Measurements from ENCODE around the gene ABCG1.

The ABCG1 gene

DNA sequence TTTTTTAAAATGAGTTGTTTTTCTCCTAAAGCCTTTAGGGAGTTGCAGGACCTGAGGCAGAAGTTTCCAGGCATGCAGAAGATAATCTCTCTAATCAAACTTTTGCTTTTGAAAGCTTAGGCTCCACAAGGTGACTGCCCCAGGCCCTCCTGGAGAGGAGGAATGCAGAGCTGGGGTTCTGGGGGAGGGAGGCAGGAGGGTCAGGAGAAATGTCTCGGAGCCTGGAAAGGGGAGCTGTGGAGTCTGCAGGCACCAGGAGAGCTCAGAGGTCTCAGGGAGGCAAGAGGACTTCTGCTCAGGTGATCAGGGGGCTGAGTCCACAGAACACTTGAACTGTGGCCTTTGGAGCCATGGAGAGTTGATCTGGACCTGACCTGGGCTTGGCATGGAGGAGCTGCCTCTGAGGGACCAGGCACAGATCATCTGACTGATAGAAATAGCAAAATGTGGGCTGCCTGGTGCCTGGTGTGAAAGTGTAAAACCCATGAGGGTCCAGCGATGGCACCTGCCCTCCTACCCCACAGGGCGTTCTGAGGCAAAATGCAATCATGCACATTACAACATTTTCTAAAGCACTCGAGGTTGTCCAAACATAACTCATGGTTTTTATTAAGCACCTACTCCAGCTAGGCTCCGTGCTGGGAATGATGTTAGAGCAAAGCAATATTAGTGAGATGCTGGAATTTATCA lies 10.0 kb upstream of the ABCG1 start:
- Histone ChIP-seq H3K36me3 (ENCODE audit: insufficient read depth, low read length) (no peaks in the 10 kb centered on the region), H3K9ac (ENCODE audit: low read depth, low read length) (no peak overlapping the region), H3K9me3 (replicated peaks; ENCODE audit: low read length) (no peaks in the 10 kb centered on the region), H3K4me2 (ENCODE audit: low read length) (no peak overlapping the region), H3K4me3 (ENCODE audit: low read length) (no peak overlapping the region), H3K27me3 (ENCODE audit: control insufficient read depth, insufficient read depth, low read length) (peaks cover 8% of the 10 kb centered on the region), H3K4me1 (ENCODE audit: control insufficient read depth, insufficient read depth, low read length) (no peaks in the 10 kb centered on the region)

DNA sequence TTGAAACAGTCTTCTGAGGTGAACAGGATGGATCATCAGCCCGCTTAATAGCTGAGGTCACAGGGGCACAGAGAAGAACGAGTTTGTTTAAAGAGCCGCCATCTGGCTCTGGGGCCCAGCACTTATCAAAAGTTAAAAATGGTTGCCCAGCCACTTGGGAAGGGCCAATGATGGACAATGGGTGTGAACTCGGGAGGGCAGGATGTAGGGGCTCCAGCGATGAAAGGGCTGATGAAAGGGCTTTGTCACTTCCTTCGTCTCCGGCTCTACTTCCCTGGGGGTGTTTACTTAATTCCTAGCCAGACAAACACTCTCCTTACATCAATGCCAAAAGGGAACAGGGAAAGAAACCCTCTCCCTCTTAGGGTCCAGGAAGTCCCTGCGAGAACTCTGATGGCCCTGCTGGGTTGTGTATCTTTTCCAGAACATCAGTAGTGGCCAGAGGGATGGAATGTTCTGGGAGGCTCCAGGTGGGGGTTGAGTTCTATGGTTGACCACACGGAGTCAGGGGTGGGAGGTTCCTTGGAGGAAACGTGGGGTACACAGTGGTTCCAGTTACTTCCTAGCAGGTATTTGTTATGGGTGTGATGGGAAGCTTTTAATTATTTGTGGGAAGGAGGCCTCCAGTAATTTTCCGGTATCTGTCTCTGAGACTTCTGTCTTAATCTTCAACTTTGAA lies 9.0 kb upstream of the ABCG1 start:
- Histone ChIP-seq H3K27me3 (ENCODE audit: control insufficient read depth, insufficient read depth, low read length) (peaks cover 6% of the 10 kb centered on the region), H3K4me1 (ENCODE audit: control insufficient read depth, insufficient read depth, low read length) (no peaks in the 10 kb centered on the region), H3K36me3 (ENCODE audit: insufficient read depth, low read length) (no peaks in the 10 kb centered on the region), H3K9me3 (replicated peaks; ENCODE audit: low read length) (no peaks in the 10 kb centered on the region), H3K4me2 (ENCODE audit: low read length) (no peak overlapping the region), H3K4me3 (ENCODE audit: low read length) (no peak overlapping the region), H3K9ac (ENCODE audit: low read depth, low read length) (no peak overlapping the region)

DNA sequence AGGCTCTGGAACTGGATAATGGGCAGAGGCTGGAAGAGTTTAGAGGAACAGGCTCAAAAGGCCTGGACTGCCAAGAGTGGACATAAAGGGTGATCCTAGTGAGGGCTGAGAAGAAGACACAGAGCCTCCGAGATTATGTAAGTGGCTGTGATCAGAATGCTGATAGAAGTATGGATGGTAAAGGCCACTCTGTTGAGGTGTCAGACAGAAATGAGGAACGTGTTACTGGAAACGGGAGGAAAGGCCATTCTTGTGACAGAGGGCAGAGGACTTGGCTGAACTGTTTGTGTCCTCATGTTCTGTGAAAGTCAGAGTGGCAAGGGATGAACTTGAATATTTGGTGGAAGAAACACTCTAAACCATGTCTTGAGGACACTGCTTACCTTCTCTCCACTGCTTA lies 6.7 kb upstream of the ABCG1 start:
- Histone ChIP-seq H3K4me2 (ENCODE audit: low read length) (no peak overlapping the region), H3K9ac (ENCODE audit: low read depth, low read length) (no peak overlapping the region), H3K9me3 (replicated peaks; ENCODE audit: low read length) (no peaks in the 10 kb centered on the region), H3K36me3 (ENCODE audit: insufficient read depth, low read length) (no peaks in the 10 kb centered on the region), H3K4me3 (ENCODE audit: low read length) (no peak overlapping the region), H3K4me1 (ENCODE audit: control insufficient read depth, insufficient read depth, low read length) (no peaks in the 10 kb centered on the region), H3K27me3 (ENCODE audit: control insufficient read depth, insufficient read depth, low read length) (peaks cover 9% of the 10 kb centered on the region)

DNA sequence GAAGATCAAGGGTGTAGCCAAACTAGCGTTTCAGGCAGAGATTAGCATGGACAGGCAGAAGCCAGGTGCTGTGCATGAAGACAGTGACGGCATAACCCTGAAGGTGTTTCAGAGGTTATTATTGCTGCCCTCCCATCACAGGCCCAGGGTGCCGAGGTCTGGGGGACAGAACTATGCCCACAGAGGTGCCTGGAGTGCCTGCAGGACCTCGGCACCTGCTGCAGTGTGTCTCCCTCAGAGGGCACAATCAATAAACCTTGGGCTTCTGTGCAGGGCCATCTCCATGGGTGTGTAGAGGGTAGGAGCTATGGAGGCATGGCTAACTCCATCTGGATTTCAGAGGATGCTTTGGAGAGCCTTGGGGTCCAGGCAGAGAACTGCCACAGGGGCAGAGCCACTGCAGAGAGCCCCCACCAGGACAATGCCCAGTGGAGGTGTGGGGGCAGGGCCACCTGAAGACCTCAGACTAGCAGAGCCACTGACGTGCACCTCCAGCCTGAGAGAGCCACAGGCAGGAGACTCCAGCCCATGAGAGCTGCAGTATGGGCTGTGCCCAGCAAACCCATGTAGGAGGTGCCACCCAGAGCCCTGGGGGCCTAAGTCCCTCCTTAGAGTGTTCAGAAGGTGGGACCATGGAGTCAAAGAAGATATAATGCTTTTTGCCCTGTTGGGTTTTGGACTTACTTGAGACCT lies 5.7 kb upstream of the ABCG1 start:
- H3K27me3 ChIP-seq (ENCODE audit: control insufficient read depth, insufficient read depth, low read length), result peaks cover 14% of the 10 kb centered on the region
- H3K9me3 ChIP-seq (replicated peaks; ENCODE audit: low read length), result no peaks in the 10 kb centered on the region

DNA sequence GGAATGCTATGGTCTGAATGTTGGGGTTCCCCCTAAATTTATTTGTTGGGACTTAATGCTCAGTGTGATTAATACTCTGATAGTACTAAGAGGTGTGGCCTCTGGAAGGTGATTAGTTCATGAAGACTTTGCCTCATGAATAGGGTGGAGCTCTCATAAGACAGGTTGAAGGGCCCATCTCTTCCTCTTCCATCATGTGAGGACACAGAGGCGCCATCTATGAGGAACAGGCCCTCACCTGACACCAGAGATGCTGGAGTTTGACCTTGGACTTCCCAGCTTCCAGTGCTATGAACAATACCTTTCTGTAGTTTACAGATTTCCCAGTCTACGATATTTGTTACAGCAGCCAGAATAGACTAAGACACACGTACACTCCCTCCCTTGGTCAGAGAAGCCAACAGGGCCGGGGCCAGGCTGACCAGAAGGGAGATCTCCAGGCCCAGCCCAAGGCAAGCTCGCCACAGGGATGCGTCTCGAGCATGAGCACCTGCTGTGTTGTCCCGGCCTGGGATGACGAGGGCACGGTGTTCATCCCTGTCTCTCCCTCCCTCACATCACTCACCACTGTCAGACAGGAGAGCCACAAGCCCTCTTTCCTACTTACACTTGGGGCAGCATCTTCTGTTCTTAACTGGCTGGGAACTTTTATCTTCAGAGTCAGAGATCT lies 4.7 kb upstream of the ABCG1 start:
- Histone ChIP-seq H3K9ac (ENCODE audit: low read depth, low read length) (no peak overlapping the region), H3K4me2 (ENCODE audit: low read length) (no peak overlapping the region), H3K4me3 (ENCODE audit: low read length) (no peak overlapping the region), H3K4me1 (ENCODE audit: control insufficient read depth, insufficient read depth, low read length) (no peaks in the 10 kb centered on the region), H3K27me3 (ENCODE audit: control insufficient read depth, insufficient read depth, low read length) (peaks cover 15% of the 10 kb centered on the region), H3K36me3 (ENCODE audit: insufficient read depth, low read length) (no peaks in the 10 kb centered on the region), H3K9me3 (replicated peaks; ENCODE audit: low read length) (no peaks in the 10 kb centered on the region)

More for the DNA sequence above, 5.7 kb upstream of the ABCG1 start:
- H3K36me3 ChIP-seq (ENCODE audit: insufficient read depth, low read length), result no peaks in the 10 kb centered on the region
- no peak overlapping the region for H3K4me3 ChIP-seq (ENCODE audit: low read length)
- H3K4me1 ChIP-seq (ENCODE audit: control insufficient read depth, insufficient read depth, low read length), result no peaks in the 10 kb centered on the region
- H3K4me2 ChIP-seq (ENCODE audit: low read length), result no peak overlapping the region
- H3K9ac ChIP-seq (ENCODE audit: low read depth, low read length), result no peak overlapping the region

DNA sequence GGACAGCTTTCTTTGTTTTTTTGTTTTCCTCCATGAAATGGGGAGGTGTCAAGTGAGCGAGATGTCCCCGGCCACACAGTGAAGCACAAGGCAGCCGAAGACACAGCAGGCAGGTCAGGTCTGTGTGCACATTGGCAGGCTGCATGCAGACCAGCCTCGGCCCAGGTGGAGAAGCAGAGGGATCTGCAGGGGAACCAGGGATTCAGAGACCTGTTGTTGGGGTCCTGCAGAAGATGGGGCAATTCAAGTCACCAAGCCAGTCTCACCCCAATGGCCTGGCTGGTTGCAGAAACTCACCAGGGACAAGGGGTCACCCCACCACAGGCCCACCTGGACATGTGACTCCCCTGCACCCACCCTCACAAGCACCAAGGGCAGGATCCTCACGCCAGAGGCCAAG lies 4.0 kb upstream of the ABCG1 start:
- no peaks in the 10 kb centered on the region for H3K36me3 ChIP-seq (ENCODE audit: insufficient read depth, low read length)
- H3K4me3 ChIP-seq (ENCODE audit: low read length), result no peak overlapping the region
- H3K4me2 ChIP-seq (ENCODE audit: low read length), result no peak overlapping the region
- peaks cover 19% of the 10 kb centered on the region for H3K27me3 ChIP-seq (ENCODE audit: control insufficient read depth, insufficient read depth, low read length)
- no peak overlapping the region for H3K9ac ChIP-seq (ENCODE audit: low read depth, low read length)
- H3K4me1 ChIP-seq (ENCODE audit: control insufficient read depth, insufficient read depth, low read length), result no peaks in the 10 kb centered on the region
- no peaks in the 10 kb centered on the region for H3K9me3 ChIP-seq (replicated peaks; ENCODE audit: low read length)

DNA sequence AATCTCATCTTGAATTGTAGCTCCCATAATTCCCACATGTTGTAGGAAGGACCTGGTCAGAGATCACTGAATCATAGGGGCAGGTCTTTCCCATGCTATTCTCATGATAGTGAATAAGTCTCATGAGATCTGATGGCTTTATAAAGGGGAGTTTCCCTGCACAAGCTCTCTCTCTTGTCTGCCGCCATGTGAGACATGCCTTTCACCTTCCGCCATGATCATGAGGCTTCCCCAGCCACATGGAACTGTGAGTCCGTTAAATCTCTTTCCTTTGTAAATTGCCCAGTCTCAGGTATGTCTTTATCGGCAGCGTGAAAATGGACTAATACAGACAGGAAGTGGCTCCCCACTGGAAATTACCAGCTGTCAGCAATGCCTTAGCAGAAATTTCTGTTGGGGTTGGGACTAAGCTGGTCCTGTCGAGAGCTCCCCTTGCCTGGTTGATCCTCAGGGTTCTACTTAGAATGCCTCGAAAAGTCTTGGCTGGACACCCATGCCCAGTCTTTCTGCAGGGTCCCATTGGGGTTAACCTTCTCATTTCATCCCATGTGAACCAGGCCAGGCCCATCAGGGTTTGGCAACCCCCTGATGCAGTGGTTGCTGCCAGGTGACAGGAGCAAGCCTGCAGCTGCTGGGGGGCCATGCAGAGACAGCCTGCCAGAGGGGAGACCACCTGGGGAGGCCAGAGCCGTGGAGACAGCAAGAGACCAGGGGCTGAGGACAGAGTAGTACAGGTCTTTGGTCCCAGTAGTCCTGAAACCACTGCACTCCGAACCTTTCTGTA lies 2.8 kb upstream of the ABCG1 start:
- H3K4me1 ChIP-seq (ENCODE audit: control insufficient read depth, insufficient read depth, low read length), result no peaks in the 10 kb centered on the region
- H3K4me2 ChIP-seq (ENCODE audit: low read length), result no peak overlapping the region
- no peaks in the 10 kb centered on the region for H3K9me3 ChIP-seq (replicated peaks; ENCODE audit: low read length)
- H3K36me3 ChIP-seq (ENCODE audit: insufficient read depth, low read length), result no peaks in the 10 kb centered on the region
- H3K9ac ChIP-seq (ENCODE audit: low read depth, low read length), result no peak overlapping the region
- H3K4me3 ChIP-seq (ENCODE audit: low read length), result no peak overlapping the region
- peaks cover 28% of the 10 kb centered on the region for H3K27me3 ChIP-seq (ENCODE audit: control insufficient read depth, insufficient read depth, low read length)

DNA sequence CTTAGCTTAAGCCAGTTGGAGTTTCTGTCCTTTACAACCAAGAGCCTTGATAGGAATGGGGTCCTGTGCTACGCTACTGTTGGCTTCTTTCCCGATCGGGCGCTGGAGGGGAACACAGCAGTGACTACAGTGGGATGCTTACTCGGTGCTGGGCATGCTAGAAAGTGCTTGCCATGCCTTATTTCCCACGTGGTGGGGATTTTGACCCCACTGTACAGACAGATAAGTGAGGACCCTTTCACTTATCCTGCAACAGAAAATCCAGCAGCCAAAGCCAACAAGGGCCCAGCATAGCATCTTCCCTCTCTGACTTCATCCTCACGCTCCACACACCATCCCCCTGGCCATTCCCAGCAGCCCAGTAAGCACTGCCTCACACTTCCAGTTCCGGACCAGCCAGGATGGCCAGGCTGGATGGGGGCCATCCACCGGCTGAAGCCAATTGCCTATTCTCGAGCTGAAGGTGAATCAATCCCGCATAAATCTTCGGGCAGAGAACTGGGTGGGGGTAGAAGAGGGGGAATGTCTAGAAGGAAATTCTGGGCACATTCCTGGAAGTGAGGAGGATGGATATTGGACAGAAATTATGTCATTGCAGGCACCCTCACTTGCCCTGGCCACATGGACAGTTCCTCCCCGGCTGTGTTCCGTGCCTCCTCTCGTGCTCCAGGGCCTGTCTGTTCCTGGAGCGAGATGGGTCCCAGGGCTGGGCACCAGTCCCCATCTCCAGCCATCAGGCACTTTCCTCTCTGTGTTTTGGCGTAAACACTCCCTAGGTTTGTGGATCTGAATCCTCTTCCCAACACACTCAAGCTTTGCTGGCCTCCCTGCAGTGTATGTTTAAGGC lies 2.0 kb upstream of the ABCG1 start:
- Histone ChIP-seq H3K27me3 (ENCODE audit: control insufficient read depth, insufficient read depth, low read length) (peaks cover 34% of the 10 kb centered on the region), H3K4me1 (ENCODE audit: control insufficient read depth, insufficient read depth, low read length) (no peaks in the 10 kb centered on the region), H3K9me3 (replicated peaks; ENCODE audit: low read length) (no peaks in the 10 kb centered on the region), H3K36me3 (ENCODE audit: insufficient read depth, low read length) (no peaks in the 10 kb centered on the region), H3K4me2 (ENCODE audit: low read length) (no peak overlapping the region), H3K4me3 (ENCODE audit: low read length) (no peak overlapping the region), H3K9ac (ENCODE audit: low read depth, low read length) (no peak overlapping the region)

DNA sequence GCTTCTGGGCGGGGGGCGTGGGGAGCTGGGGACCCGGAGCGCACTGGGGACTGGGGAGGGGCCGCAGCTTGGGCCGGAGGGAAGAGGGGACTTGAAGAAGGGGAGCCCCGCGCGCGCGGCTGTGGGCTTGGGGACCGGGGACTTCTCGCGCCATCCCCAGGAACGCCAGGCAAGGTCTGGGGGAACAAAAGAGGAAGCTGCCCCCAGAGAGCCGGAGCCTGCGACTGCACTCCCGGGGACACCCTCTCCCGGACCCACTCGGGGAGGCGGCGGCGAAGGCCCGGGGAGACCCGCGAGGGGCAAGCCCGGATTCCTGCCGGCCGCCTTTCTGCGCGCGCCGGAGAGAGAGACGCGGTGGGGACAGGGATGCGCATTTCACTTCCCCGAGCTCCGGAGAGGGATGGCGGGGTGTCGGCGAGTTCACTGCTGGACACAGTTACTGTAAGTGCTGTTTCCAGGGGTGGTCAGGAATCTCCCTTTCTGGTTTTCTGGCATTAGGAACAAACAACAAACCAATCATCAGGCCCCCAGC lies 732 bp downstream of the ABCG1 start:
- H3K9ac ChIP-seq (ENCODE audit: low read depth, low read length), result no peak overlapping the region

DNA sequence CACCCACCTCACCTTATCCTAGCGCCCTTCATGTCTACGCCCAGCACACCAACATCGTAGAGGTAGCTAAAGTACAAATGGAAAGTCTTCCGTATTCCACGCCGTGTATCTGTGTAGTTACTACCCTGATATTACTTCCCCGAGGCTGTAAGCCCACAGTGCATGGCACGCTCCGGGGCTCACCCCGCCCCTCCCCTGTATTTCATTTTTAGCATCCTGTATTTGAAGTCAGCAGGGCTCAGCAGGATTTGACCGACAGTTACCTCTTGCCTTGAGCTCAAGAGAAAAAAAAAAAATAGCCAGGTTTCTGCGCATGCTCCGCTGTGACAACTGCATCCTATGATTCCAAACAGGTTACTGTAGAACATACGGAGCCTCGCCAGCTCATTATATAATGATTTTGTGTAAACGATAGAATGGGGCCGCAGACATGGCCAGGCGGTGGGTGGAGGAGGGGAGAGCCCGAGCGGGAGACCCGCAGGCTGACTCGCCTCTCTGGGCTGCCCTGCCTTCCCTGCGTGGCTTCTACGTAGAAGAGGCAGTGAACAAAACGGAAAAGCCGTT lies 1.3 kb downstream of the ABCG1 start:
- H3K36me3 ChIP-seq (ENCODE audit: insufficient read depth, low read length), result no peaks in the 10 kb centered on the region
- no peak overlapping the region for H3K9ac ChIP-seq (ENCODE audit: low read depth, low read length)
- no peaks in the 10 kb centered on the region for H3K9me3 ChIP-seq (replicated peaks; ENCODE audit: low read length)
- no peak overlapping the region for H3K4me2 ChIP-seq (ENCODE audit: low read length)
- H3K4me1 ChIP-seq (ENCODE audit: control insufficient read depth, insufficient read depth, low read length), result no peaks in the 10 kb centered on the region
- no peak overlapping the region for H3K4me3 ChIP-seq (ENCODE audit: low read length)
- peaks cover 50% of the 10 kb centered on the region for H3K27me3 ChIP-seq (ENCODE audit: control insufficient read depth, insufficient read depth, low read length)

More for the DNA sequence above, 732 bp downstream of the ABCG1 start:
- H3K27me3 ChIP-seq (ENCODE audit: control insufficient read depth, insufficient read depth, low read length), result peaks cover 50% of the 10 kb centered on the region
- H3K4me1 ChIP-seq (ENCODE audit: control insufficient read depth, insufficient read depth, low read length), result no peaks in the 10 kb centered on the region
- H3K36me3 ChIP-seq (ENCODE audit: insufficient read depth, low read length), result no peaks in the 10 kb centered on the region
- H3K4me3 ChIP-seq (ENCODE audit: low read length), result no peak overlapping the region
- H3K9me3 ChIP-seq (replicated peaks; ENCODE audit: low read length), result no peaks in the 10 kb centered on the region
- H3K4me2 ChIP-seq (ENCODE audit: low read length), result no peak overlapping the region
